Measurements from ENCODE around the gene ITGAE. TPM values are rescaled to one million over a fixed set of nuclear protein-coding genes. Genes with fewer than 3 reads are reported as not detected.

The ITGAE gene
- total and polyA plus RNA-seq, 10 of the 15 experiments (the other 5 are each of a cell fraction or from before 2014, with no cell fraction given): 13.1 to 161 (median 34.8) TPM

DNA sequence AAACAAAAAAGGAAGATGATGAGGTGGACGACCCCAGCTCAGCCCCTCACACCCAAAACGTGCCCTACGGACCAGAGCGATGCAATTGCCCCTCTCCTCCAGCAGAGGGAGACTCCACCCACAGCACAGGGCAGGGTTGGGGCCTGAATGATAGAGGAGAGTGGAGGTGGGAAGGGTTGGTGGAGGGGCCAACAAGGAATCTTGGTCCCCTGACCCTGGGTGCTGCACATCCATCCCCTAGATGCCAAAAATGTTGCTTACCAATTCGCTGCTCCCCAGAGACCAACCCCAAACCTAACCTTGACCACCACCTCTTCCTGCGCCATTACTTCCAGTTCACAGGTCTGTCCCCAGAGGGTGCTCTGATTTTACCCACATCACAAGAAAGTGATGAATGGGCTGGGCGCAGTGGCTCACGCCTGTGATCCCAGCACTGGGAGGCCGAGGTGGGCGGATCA is 117.9 kb downstream of the ITGAE start (continued):
- TF ChIP-seq, protein P1, sequence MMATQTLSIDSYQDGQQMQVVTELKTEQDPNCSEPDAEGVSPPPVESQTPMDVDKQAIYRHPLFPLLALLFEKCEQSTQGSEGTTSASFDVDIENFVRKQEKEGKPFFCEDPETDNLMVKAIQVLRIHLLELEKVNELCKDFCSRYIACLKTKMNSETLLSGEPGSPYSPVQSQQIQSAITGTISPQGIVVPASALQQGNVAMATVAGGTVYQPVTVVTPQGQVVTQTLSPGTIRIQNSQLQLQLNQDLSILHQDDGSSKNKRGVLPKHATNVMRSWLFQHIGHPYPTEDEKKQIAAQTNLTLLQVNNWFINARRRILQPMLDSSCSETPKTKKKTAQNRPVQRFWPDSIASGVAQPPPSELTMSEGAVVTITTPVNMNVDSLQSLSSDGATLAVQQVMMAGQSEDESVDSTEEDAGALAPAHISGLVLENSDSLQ (IDR thresholded peaks at IDR 0.05): no peak
- peak; percentile 67 for TF ChIP-seq RUNX3 (IDR thresholded peaks at IDR 0.05; ENCODE audit: low read length)
- TF ChIP-seq MTA2 (IDR thresholded peaks at IDR 0.05; ENCODE audit: low read depth): peak; percentile 67
- no peak for TF ChIP-seq NFYA (IDR thresholded peaks at IDR 0.05; ENCODE audit: borderline replicate concordance, low read depth, low read length)
- TF ChIP-seq CBFB (IDR thresholded peaks at IDR 0.05; ENCODE audit: low read depth): no peak
- TF ChIP-seq ATF7 (IDR thresholded peaks at IDR 0.05; ENCODE audit: low read depth): peak; percentile 42; the same call in 1 of the 2 replicates
- TF ChIP-seq BHLHE40 (IDR thresholded peaks at IDR 0.05; ENCODE audit: borderline replicate concordance in 1 of 2, low read depth in 2 of 2, low read length in 1 of 2): peak in 1 of 2 experiments; percentile 79; a peak in 2 of 4 replicates
- TF ChIP-seq, protein P2, sequence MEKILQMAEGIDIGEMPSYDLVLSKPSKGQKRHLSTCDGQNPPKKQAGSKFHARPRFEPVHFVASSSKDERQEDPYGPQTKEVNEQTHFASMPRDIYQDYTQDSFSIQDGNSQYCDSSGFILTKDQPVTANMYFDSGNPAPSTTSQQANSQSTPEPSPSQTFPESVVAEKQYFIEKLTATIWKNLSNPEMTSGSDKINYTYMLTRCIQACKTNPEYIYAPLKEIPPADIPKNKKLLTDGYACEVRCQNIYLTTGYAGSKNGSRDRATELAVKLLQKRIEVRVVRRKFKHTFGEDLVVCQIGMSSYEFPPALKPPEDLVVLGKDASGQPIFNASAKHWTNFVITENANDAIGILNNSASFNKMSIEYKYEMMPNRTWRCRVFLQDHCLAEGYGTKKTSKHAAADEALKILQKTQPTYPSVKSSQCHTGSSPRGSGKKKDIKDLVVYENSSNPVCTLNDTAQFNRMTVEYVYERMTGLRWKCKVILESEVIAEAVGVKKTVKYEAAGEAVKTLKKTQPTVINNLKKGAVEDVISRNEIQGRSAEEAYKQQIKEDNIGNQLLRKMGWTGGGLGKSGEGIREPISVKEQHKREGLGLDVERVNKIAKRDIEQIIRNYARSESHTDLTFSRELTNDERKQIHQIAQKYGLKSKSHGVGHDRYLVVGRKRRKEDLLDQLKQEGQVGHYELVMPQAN (conservative IDR thresholded peaks at IDR 0.05): no peak
- TF ChIP-seq LARP7 (IDR thresholded peaks at IDR 0.05): peak; percentile 71
- peak; percentile 97 for TF ChIP-seq MEF2B (IDR thresholded peaks at IDR 0.05; ENCODE audit: partially characterized antibody, poor library complexity, severe bottlenecking)
- TF ChIP-seq YY1 (IDR thresholded peaks at IDR 0.05; ENCODE audit: low read depth, low read length): peak; percentile 82
- peak; percentile 51; the same call in 1 of the 2 replicates for TF ChIP-seq PAX5 (IDR thresholded peaks at IDR 0.05; ENCODE audit: borderline replicate concordance, low read depth, low read length)
- TF ChIP-seq JUNB (IDR thresholded peaks at IDR 0.05): no peak
- TF ChIP-seq ZNF207 (IDR thresholded peaks at IDR 0.05; ENCODE audit: borderline replicate concordance): peak; percentile 73; the same call in 1 of the 2 replicates
- TF ChIP-seq, protein P3, sequence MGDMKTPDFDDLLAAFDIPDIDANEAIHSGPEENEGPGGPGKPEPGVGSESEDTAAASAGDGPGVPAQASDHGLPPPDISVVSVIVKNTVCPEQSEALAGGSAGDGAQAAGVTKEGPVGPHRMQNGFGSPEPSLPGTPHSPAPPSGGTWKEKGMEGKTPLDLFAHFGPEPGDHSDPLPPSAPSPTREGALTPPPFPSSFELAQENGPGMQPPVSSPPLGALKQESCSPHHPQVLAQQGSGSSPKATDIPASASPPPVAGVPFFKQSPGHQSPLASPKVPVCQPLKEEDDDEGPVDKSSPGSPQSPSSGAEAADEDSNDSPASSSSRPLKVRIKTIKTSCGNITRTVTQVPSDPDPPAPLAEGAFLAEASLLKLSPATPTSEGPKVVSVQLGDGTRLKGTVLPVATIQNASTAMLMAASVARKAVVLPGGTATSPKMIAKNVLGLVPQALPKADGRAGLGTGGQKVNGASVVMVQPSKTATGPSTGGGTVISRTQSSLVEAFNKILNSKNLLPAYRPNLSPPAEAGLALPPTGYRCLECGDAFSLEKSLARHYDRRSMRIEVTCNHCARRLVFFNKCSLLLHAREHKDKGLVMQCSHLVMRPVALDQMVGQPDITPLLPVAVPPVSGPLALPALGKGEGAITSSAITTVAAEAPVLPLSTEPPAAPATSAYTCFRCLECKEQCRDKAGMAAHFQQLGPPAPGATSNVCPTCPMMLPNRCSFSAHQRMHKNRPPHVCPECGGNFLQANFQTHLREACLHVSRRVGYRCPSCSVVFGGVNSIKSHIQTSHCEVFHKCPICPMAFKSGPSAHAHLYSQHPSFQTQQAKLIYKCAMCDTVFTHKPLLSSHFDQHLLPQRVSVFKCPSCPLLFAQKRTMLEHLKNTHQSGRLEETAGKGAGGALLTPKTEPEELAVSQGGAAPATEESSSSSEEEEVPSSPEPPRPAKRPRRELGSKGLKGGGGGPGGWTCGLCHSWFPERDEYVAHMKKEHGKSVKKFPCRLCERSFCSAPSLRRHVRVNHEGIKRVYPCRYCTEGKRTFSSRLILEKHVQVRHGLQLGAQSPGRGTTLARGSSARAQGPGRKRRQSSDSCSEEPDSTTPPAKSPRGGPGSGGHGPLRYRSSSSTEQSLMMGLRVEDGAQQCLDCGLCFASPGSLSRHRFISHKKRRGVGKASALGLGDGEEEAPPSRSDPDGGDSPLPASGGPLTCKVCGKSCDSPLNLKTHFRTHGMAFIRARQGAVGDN (IDR thresholded peaks at IDR 0.05): 0 out of 2 replicates have a peak, but pooled peaks have one; percentile 34
- no peak for TF ChIP-seq ASH2L (IDR thresholded peaks at IDR 0.05; ENCODE audit: borderline replicate concordance, low read depth)
- TF ChIP-seq RAD21 (IDR thresholded peaks at IDR 0.05; ENCODE audit: insufficient read depth, low read depth, low read length): peak; percentile 94
- TF ChIP-seq FOXM1 (IDR thresholded peaks at IDR 0.05; ENCODE audit: low read depth, low read length): peak; percentile 43
- peak; percentile 72 to 79 for TF ChIP-seq IKZF2 (IDR thresholded peaks at IDR 0.05)
- no peak for TF ChIP-seq EGR1 (IDR thresholded peaks at IDR 0.05; ENCODE audit: borderline replicate concordance in 1 of 2, low read depth in 2 of 2, low read length in 2 of 2)
- TF ChIP-seq, protein P4, sequence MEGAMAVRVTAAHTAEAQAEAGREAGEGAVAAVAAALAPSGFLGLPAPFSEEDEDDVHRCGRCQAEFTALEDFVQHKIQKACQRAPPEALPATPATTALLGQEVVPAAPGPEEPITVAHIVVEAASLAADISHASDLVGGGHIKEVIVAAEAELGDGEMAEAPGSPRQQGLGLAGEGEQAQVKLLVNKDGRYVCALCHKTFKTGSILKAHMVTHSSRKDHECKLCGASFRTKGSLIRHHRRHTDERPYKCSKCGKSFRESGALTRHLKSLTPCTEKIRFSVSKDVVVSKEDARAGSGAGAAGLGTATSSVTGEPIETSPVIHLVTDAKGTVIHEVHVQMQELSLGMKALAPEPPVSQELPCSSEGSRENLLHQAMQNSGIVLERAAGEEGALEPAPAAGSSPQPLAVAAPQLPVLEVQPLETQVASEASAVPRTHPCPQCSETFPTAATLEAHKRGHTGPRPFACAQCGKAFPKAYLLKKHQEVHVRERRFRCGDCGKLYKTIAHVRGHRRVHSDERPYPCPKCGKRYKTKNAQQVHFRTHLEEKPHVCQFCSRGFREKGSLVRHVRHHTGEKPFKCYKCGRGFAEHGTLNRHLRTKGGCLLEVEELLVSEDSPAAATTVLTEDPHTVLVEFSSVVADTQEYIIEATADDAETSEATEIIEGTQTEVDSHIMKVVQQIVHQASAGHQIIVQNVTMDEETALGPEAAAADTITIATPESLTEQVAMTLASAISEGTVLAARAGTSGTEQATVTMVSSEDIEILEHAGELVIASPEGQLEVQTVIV (IDR thresholded peaks at IDR 0.05; ENCODE audit: borderline replicate concordance, partially characterized antibody): no peak
- no peak for TF ChIP-seq TCF3 (IDR thresholded peaks at IDR 0.05; ENCODE audit: borderline replicate concordance, insufficient read depth, low read depth, low read length)

Data from GM12878 (cell line).